Measurements from ENCODE around the gene XRCC1. TPM values are rescaled to one million over a fixed set of nuclear protein-coding genes. Genes with fewer than 3 reads are reported as not detected.

The XRCC1 gene
- 10.9 and 15.0 TPM in 2 replicates for total RNA-seq

DNA sequence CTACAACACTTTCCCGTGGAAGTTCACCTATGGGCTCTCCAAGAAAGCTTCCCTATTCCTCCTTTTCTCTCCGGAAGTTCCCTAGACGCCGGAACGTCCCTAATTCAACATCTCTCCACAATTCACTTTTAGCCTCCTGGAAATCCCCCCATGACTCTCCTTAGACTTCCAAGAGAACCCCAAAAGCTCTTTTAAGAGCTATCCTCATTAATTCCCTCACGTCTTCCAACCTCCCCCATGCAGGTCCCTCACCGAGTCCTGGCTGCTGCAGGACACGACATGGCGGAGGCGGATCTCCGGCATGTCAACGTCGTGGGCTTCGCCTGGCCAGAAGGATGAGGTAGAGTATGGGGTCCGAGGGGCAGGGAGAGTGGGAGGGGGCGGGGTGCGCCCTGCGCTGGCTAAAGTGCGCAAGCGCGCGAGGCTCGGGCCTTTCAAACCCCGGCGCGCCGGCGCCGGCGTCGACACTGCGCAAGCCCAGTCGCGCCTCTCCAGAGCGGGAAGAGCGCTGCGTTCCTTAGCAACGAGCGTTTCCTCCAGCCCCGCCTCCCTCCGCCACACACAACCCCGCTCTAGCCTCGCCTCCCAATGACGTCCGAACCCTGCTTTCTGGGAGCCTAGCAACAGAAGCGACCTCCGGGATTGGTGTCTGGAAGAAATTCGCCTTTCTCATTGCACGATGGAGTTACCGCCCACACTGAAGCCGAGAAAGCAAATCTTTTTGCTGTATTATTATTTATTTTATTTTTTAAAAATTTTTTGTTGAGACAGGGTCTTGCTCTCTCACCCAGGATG is at the start of gene XRCC1, which contains the start of gene PINLYP:
Gene XRCC1 (minus strand): TSS at position 372 of the 795 bp plus-strand sequence. CDS start 69 bp downstream, at position 303.
Gene PINLYP (plus strand): TSS at position 646 of the 795 bp plus-strand sequence. CDS start 1,391 bp downstream, outside the sequence.

GRCh38 chr19:43619262-43620060 is 44.1 kb upstream of the XRCC1 start, which contains the start of gene ZNF428:
TSS of gene ZNF428 (minus strand) at chr19:43619629. CDS start at chr19:43614304, 5,325 bp downstream.

GRCh38 chr19:43611788-43612187 is 36.5 kb upstream of the XRCC1 start, which contains the start of gene SRRM5:
TSS of gene SRRM5 (plus strand) at chr19:43612088. CDS start at chr19:43612122, 34 bp downstream.

DNA sequence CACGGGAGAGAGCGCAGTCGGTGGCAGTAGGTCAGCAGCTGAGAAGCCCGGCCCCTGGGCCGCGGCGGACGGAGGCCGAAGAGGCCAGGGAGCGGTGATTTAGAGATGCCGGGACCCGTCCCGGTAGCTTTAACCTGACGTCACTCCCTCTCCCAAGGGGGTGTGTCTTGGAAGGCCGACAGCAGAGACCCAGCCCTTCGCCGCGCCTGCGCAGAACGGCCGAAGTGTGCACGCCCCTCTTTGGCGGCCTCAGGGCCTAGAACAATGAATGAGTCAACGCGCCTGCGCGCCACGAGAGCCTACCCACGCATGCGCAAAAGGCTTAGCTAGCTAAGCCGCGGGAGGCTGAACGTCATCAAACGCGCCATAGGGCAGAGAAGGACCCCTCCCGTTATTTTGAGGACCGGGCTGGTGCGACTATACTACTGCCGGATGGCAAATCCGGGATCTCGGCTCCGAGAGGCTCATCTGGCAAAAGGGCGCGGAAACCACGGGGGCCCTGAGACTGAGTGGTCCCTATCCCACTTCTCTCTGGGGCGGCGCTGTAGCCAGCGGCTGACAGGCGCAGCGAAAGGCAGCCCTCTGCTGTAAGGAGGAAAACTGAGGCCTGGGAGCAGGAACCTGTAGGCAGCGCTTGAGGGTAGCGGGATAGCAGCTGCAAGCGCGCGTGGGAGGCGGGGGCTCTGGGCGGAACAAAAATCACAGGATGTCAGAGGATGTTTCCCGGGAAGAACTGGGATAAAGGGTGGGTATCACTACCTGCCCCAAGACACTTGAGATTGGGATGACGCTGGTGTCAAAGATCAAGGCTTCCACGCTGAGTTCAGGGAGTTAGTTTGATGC is 20.9 kb upstream of the XRCC1 start, which contains the start of the genes IRGQ and ZNF576:
Gene IRGQ (minus strand): TSS at position 136 of the 843 bp plus-strand sequence. CDS start 796 bp downstream, outside the sequence.
Gene ZNF576 (plus strand): TSS at position 597 of the 843 bp plus-strand sequence. CDS start 514 bp downstream, outside the sequence.

GRCh38 chr19:43532962-43533545 is 42.3 kb downstream of the XRCC1 start, which contains the start of gene ZNF575:
TSS of gene ZNF575 (plus strand) at chr19:43533188. CDS start at chr19:43534423, 1,235 bp downstream.

GRCh38 chr19:43526884-43527859 is 48.2 kb downstream of the XRCC1 start, which contains the start of gene ETHE1:
TSS of gene ETHE1 (minus strand) at chr19:43527201. CDS start at chr19:43527177, 24 bp downstream.

DNA sequence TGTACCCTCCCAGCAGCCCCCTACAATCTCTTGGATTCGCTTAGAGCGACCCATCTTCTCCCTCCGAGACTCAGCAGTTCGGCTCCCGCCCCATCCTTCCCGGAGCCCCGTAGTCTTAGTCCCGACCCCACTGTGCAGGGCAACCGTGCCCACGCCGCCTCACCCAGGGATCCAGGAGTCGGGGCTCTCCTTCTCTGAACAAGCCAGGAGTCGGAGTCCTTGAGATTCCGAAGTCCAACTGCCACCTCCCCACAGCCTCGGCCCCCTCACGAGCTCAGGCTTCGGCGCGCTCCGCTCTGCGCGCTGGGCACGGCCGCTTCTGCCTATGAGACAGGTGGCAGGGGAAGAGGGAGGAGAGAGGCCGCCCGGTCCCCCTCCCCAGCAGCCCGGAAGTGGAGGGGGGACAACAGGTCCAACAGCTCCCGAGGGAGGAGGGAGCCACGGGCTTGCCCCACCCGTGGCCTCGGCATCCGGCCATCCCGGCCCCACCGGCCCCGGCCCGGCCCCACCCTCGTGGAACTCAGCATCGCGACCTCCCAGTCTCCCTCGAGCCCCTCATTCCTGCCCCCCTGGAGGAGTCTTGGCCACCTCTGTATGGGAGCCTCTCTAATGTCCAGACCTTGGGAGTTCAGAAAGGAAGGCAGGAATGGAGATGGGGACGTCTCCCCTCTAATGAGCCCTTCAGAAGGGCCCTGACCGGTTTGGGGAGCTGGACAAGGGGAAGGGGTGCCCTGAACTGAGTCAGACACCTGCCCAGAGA is 70.7 kb downstream of the XRCC1 start, which contains the start of gene PHLDB3:
Gene PHLDB3 (minus strand): TSS at position 321 of the 760 bp plus-strand sequence. CDS start 628 bp downstream, outside the sequence.

Other genes starting within 250 kb of the XRCC1 start
- gene CD177, start 221.8 kb downstream of the XRCC1 start, total RNA-seq = 0.76 TPM in 1 of 2 replicates, not detected in the other
- gene TEX101, start 160.6 kb downstream of the XRCC1 start, total RNA-seq = not detected in 2 replicates
- not detected in 2 replicates for gene LYPD3, start 109.9 kb downstream of the XRCC1 start, total RNA-seq
- gene PHLDB3, start 70.8 kb downstream of the XRCC1 start, total RNA-seq = 12.1 and 17.5 TPM in 2 replicates
- 55.6 and 78.9 TPM in 2 replicates for gene ETHE1, start 48.3 kb downstream of the XRCC1 start, total RNA-seq
- gene ZNF575, start 42.3 kb downstream of the XRCC1 start, total RNA-seq = 0.26 and 0.36 TPM in 2 replicates
- 0.76 and 1.3 TPM in 2 replicates for gene PINLYP, start 274 bp upstream of the XRCC1 start, total RNA-seq
- gene IRGQ, start 20.6 kb upstream of the XRCC1 start, total RNA-seq = 20.1 and 29.3 TPM in 2 replicates
- 9.7 and 11.1 TPM in 2 replicates for gene ZNF576, start 21.1 kb upstream of the XRCC1 start, total RNA-seq
- gene SRRM5, start 36.6 kb upstream of the XRCC1 start, total RNA-seq = 0.03 TPM in 1 of 2 replicates, not detected in the other
- gene ZNF428, start 44.1 kb upstream of the XRCC1 start, total RNA-seq = 28.0 and 29.2 TPM in 2 replicates
- gene CADM4, start 64.3 kb upstream of the XRCC1 start, total RNA-seq = 4.3 and 5.6 TPM in 2 replicates
- 87.8 and 131 TPM in 2 replicates for gene PLAUR, start 94.6 kb upstream of the XRCC1 start, total RNA-seq
- not detected in 2 replicates for gene IRGC, start 140.5 kb upstream of the XRCC1 start, total RNA-seq
- gene SMG9, start 179.4 kb upstream of the XRCC1 start, total RNA-seq = 11.3 and 23.8 TPM in 2 replicates
- gene KCNN4, start 205.4 kb upstream of the XRCC1 start, total RNA-seq = 3.3 and 11.3 TPM in 2 replicates
- gene LYPD5, start 226.9 kb upstream of the XRCC1 start, total RNA-seq = 1.4 and 2.1 TPM in 2 replicates

All from smooth muscle cell of the pulmonary artery (primary cell).